H9 (cell line): Measurements from ENCODE around the gene USP5. TPM values are rescaled to one million over a fixed set of nuclear protein-coding genes. Genes with fewer than 3 reads are reported as not detected.

Source experiments
- DNase-seq: peaks from one replicate; pipeline ENCODE4 v3.0.0-alpha.2; 2017
- H2AFZ ChIP-seq: one replicate; pipeline ENCODE4 v1.6.1; 2013; ENCODE audit warnings: mild to moderate bottlenecking, low read length, control low read depth, moderate library complexity
- H2AK5ac ChIP-seq: 2 replicates; pipeline ENCODE4 v1.6.1; 2013; ENCODE audit warnings: low read length, control low read depth, mixed read lengths; ENCODE audit not compliant: insufficient read length
- H2BK120ac ChIP-seq: one replicate; pipeline ENCODE4 v1.6.1; 2013; ENCODE audit warnings: low read depth, mild to moderate bottlenecking, low read length, control low read depth, inconsistent platforms; ENCODE audit not compliant: poor library complexity, severe bottlenecking
- H2BK12ac ChIP-seq: 2 replicates; pipeline ENCODE4 v1.6.1; 2013; ENCODE audit warnings: low read length, control low read depth, mixed read lengths, low read depth; ENCODE audit not compliant: insufficient read length
- H2BK15ac ChIP-seq: 2 replicates; pipeline ENCODE4 v1.6.1; 2013; ENCODE audit warnings: low read depth, low read length, control low read depth
- H2BK20ac ChIP-seq: one replicate; pipeline ENCODE4 v1.6.1; 2013; ENCODE audit warnings: low read depth, mild to moderate bottlenecking, low read length, control low read depth, inconsistent platforms; ENCODE audit not compliant: poor library complexity, severe bottlenecking
- H2BK5ac ChIP-seq: 2 replicates; pipeline ENCODE4 v1.6.1; 2013; ENCODE audit warnings: low read length, control low read depth, mixed read lengths; ENCODE audit not compliant: insufficient read length
- H3K14ac ChIP-seq: 2 replicates; pipeline ENCODE4 v1.6.1; 2013; ENCODE audit warnings: low read length, control low read depth; ENCODE audit not compliant: insufficient read depth
- H3K18ac ChIP-seq: 2 replicates; pipeline ENCODE4 v1.6.1; 2013; ENCODE audit warnings: low read depth, mild to moderate bottlenecking, mixed read lengths, low read length, control low read depth; ENCODE audit not compliant: insufficient read length
- H3K23ac ChIP-seq: 2 replicates; pipeline ENCODE4 v1.6.1; 2013; ENCODE audit warnings: low read length, control low read depth, mixed read lengths, low read depth; ENCODE audit not compliant: insufficient read length
- H3K23me2 ChIP-seq: 2 replicates; pipeline ENCODE4 v1.6.1; 2013; ENCODE audit warnings: low read depth, mild to moderate bottlenecking, mixed read lengths, low read length, control low read depth; ENCODE audit not compliant: insufficient read length, poor library complexity, severe bottlenecking
- H3K27ac ChIP-seq: 2 replicates; pipeline ENCODE4 v1.5.1; 2013; ENCODE audit warnings: low read length, control low read depth, mixed read lengths, low read depth; ENCODE audit not compliant: insufficient read length
- H3K27me3 ChIP-seq: 2 replicates; pipeline ENCODE4 v1.6.1; 2013; ENCODE audit warnings: low read length, control low read depth, inconsistent platforms; ENCODE audit not compliant: insufficient read depth
- H3K4ac ChIP-seq: 2 replicates; pipeline ENCODE4 v1.6.1; 2013; ENCODE audit warnings: low read depth, mild to moderate bottlenecking, control low read depth, inconsistent platforms, low read length, moderate library complexity
- H3K4me1 ChIP-seq: 2 replicates; pipeline ENCODE4 v1.6.1; 2013; ENCODE audit warnings: low read length, control low read depth, inconsistent platforms; ENCODE audit not compliant: insufficient read depth
- H3K4me2 ChIP-seq: 2 replicates; pipeline ENCODE4 v1.6.1; 2013; ENCODE audit warnings: low read length, control low read depth, mixed read lengths; ENCODE audit not compliant: insufficient read length, insufficient read depth
- H3K56ac ChIP-seq: 2 replicates; pipeline ENCODE4 v1.6.1; 2013; ENCODE audit warnings: low read depth, mild to moderate bottlenecking, mixed read lengths, low read length, control low read depth; ENCODE audit not compliant: insufficient read length
- H3K79me1 ChIP-seq: 2 replicates; pipeline ENCODE4 v1.6.1; 2013; ENCODE audit warnings: low read depth, mild to moderate bottlenecking, moderate library complexity, low read length, control low read depth, inconsistent platforms; ENCODE audit not compliant: insufficient read depth, poor library complexity, severe bottlenecking
- H3K79me2 ChIP-seq: 2 replicates; pipeline ENCODE4 v1.6.1; 2013; ENCODE audit warnings: low read length, control low read depth, inconsistent platforms; ENCODE audit not compliant: insufficient read depth
- H3K9ac ChIP-seq: 2 replicates; pipeline ENCODE4 v1.6.1; 2013; ENCODE audit warnings: low read length, control low read depth, mixed read lengths; ENCODE audit not compliant: insufficient read length; ENCODE audit errors: extremely low read depth
- H3K9me3 ChIP-seq: one replicate; pipeline ENCODE4 v1.6.1; 2013; ENCODE audit warnings: low read depth, low read length, inconsistent platforms; ENCODE audit not compliant: control insufficient read depth
- H3T11ph ChIP-seq: one replicate; pipeline ENCODE4 v1.6.1; 2013; ENCODE audit warnings: mild to moderate bottlenecking, low read length, control low read depth, inconsistent platforms
- H4K20me1 ChIP-seq: one replicate; pipeline ENCODE4 v1.6.1; 2013; ENCODE audit not compliant: control insufficient read depth, insufficient read length, insufficient read depth
- H4K5ac ChIP-seq: 2 replicates; pipeline ENCODE4 v1.6.1; 2013; ENCODE audit warnings: low read depth, mild to moderate bottlenecking, mixed read lengths, low read length, control low read depth; ENCODE audit not compliant: insufficient read length
- H4K8ac ChIP-seq: replicated peaks from 2 replicates; pipeline ENCODE4 v1.6.1; 2013; ENCODE audit warnings: low read length, control low read depth, mixed read lengths, low read depth; ENCODE audit not compliant: insufficient read length
- H4K91ac ChIP-seq: 2 replicates; pipeline ENCODE4 v1.6.1; 2013; ENCODE audit warnings: low read depth, mild to moderate bottlenecking, moderate library complexity, mixed read lengths, low read length, control low read depth; ENCODE audit not compliant: insufficient read length
- H3K27ac Mint-ChIP-seq, 3 experiments: 2 replicates in 2 of 3; 3 replicates in 1 of 3; pipeline ENCODE4 v1.8.0; 2020 to 2021; ENCODE audit warnings: mixed read lengths in 3 of 3, mild to moderate bottlenecking in 1 of 3, moderate library complexity in 1 of 3
- H3K27me3 Mint-ChIP-seq: 2 replicates; pipeline ENCODE4 v1.8.0; 2021; ENCODE audit warnings: low read depth, mild to moderate bottlenecking, moderate library complexity, mixed read lengths
- H3K36me3 Mint-ChIP-seq, 3 experiments: 2 replicates in 2 of 3; 3 replicates in 1 of 3; pipeline ENCODE4 v1.8.0; 2020 to 2021; ENCODE audit warnings: low read depth in 3 of 3, mixed read lengths in 3 of 3; ENCODE audit not compliant: insufficient read depth in 1 of 3
- H3K4me1 Mint-ChIP-seq, 2 experiments: 2 replicates each; pipeline ENCODE4 v1.8.0; 2020; ENCODE audit warnings: mixed read lengths in 2 of 2
- H3K4me3 Mint-ChIP-seq, 2 experiments: 2 replicates in 1 of 2; 3 replicates in 1 of 2; pipeline ENCODE4 v1.8.0; 2020 to 2021; ENCODE audit warnings: mild to moderate bottlenecking in 2 of 2, mixed read lengths in 2 of 2, moderate library complexity in 1 of 2
- H3K9me3 Mint-ChIP-seq, 2 experiments: 2 replicates in 1 of 2; 3 replicates in 1 of 2; pipeline ENCODE4 v1.8.0; 2020; ENCODE audit warnings: mild to moderate bottlenecking in 2 of 2, mixed read lengths in 2 of 2, moderate library complexity in 1 of 2
- CTCF ChIP-seq: fragments of 200-600 bp; sonication (generic); conservative IDR thresholded peaks from 3 replicates; pipeline ENCODE4 v1.8.0; 2021; ENCODE audit warnings: antibody characterized with exemption, mild to moderate bottlenecking
- WGBS: extraction: QIAGEN DNeasy Blood & Tissue Kit; methylation state at CpG from one replicate; pipeline ENCODE4 v1.1.7; 2013; ENCODE audit warnings: missing lambda C conversion rate, low lambda C conversion rate, mixed read lengths; ENCODE audit not compliant: insufficient read length; ENCODE audit errors: extremely low coverage; 5-methylcytosine and 5-hydroxymethylcytosine counted together
- total RNA-seq: library from RNA; stranded (reverse); gene quantifications from 2 replicates; pipeline ENCODE4 v1.2.1, GENCODE V29; 2021

Gene USP5
- total RNA-seq, 1 experiment from 2014 or later: 143 TPM

- Histone ChIP-seq H4K20me1 (no peaks in the 10 kb centered on the region), H2AFZ (no peak overlapping the region), H2BK15ac (no peak overlapping the region), H3K4me1 (peaks cover 7% of the 10 kb centered on the region; the same call in 1 of the 2 replicates), H3K23ac (no peak overlapping the region), H3K18ac (no peak overlapping the region), H3K79me1 (no peaks in the 10 kb centered on the region), H2AK5ac (no peak overlapping the region), H2BK12ac (no peak overlapping the region), H3K9ac (no peak overlapping the region), H3K56ac (no peak overlapping the region), H3K79me2 (no peaks in the 10 kb centered on the region), H3K4ac (no peak overlapping the region), H2BK5ac (no peak overlapping the region), H3K4me2 (no peak overlapping the region), H2BK20ac (no peak overlapping the region), H3K27ac (no peak overlapping the region), H2BK120ac (no peak overlapping the region), H3K23me2 (no peaks in the 10 kb centered on the region), H3K14ac (no peak overlapping the region), H3T11ph (no peak overlapping the region), H4K91ac (no peak overlapping the region), H4K5ac (no peak overlapping the region), H3K27me3 (no peaks in the 10 kb centered on the region), H4K8ac (no peak overlapping the region), H3K9me3 (no peaks in the 10 kb centered on the region)
- no peak overlapping the region for H3K27ac Mint-ChIP-seq
- H3K27me3 Mint-ChIP-seq: peaks cover 55% of the 10 kb centered on the region
- no peak for TF ChIP-seq CTCF
- peaks cover 0 to 2% of the 10 kb centered on the region in 2 experiments; a peak in 1 of 5 replicates for H3K9me3 Mint-ChIP-seq
- peaks cover 0 to 3% (median 0%) of the 10 kb centered on the region in 3 experiments; a peak in 1 of 7 replicates for H3K36me3 Mint-ChIP-seq
- H3K4me3 Mint-ChIP-seq: no peak overlapping the region
- H3K4me1 Mint-ChIP-seq: peaks cover 27 to 32% of the 10 kb centered on the region in 2 experiments
- WGBS: no CpG with 5 or more reads among the region's 4 CpGs
- DNase-seq: no peak
Observed at GRCh38 chr12:6813363-6813762, 38.6 kb upstream of the USP5 start.
